Cardiac muscle cell (in vitro differentiated cells and primary cell): Measurements from ENCODE around the gene CASR. TPM values are rescaled to one million over a fixed set of nuclear protein-coding genes. Genes with fewer than 3 reads are reported as not detected.

Experiments used
- DNase-seq, 2 donors: peaks; one replicate each; pipeline versions ENCODE4 v3.0.0 to v3.0.0-alpha.2; 2010 to 2017; ENCODE audit warnings: low read depth in 1 of 2, low spot score in 1 of 2
- H3K27ac ChIP-seq: fragments of 200-600 bp; sonication (generic); 2 replicates; pipeline ENCODE4 v1.5.1; 2016
- H3K27me3 ChIP-seq: fragments of 200-600 bp; sonication (generic); 2 replicates; pipeline ENCODE4 v1.6.0; 2016; ENCODE audit warnings: control low read depth
- H3K36me3 ChIP-seq: fragments of 200-600 bp; sonication (generic); 2 replicates; pipeline ENCODE4 v1.5.1; 2016; ENCODE audit warnings: control low read depth
- H3K4me1 ChIP-seq: fragments of 200-600 bp; sonication (generic); 2 replicates; pipeline ENCODE4 v1.8.1; 2017; ENCODE audit warnings: low read depth, mild to moderate bottlenecking, mixed run types
- H3K4me3 ChIP-seq: fragments of 200-600 bp; sonication (generic); 2 replicates; pipeline ENCODE4 v1.5.1; 2016; ENCODE audit warnings: mild to moderate bottlenecking
- H3K9me3 ChIP-seq: fragments of 200-600 bp; sonication (generic); 2 replicates; pipeline ENCODE4 v1.5.1; 2017; ENCODE audit warnings: low read depth, mild to moderate bottlenecking, control low read depth
- CTCF ChIP-seq: IDR thresholded peaks from 2 replicates; pipeline ENCODE4 v1.5.1; 2012; ENCODE audit warnings: low read depth, mild to moderate bottlenecking, low read length
- polyA plus RNA-seq: library from polyadenylated mRNA; unstranded; fragments of >200 nt; fragmentation: Nextera tagmentation; extraction: Ambion mirVana; gene quantifications from 2 replicates; pipeline ENCODE4 v1.2.1, GENCODE V29; 2016
- total RNA-seq: library from RNA; depleted of rRNA; stranded (reverse); fragments of >200 nt; gene quantifications from 2 replicates; pipeline ENCODE4 v1.2.3, GENCODE V29; 2016

CASR gene
- total and polyA plus RNA-seq, 2 experiments from 2014 or later = 0.06 TPM; not detected in 1

GRCh38 chr3:122314228-122314876 is 130.9 kb downstream of the CASR start:
- TF ChIP-seq CTCF = no peak
- Histone ChIP-seq H3K4me3 (no peak overlapping the region), H3K4me1 (no peaks in the 10 kb centered on the region), H3K36me3 (no peaks in the 10 kb centered on the region), H3K27me3 (no peaks in the 10 kb centered on the region), H3K27ac (no peak overlapping the region), H3K9me3 (no peaks in the 10 kb centered on the region)
- DNase-seq = no peak

GRCh38 chr3:122315619-122316018 is 132.2 kb downstream of the CASR start:
- Histone ChIP-seq H3K9me3 (no peaks in the 10 kb centered on the region), H3K4me3 (no peak overlapping the region), H3K27ac (no peak overlapping the region), H3K36me3 (no peaks in the 10 kb centered on the region), H3K27me3 (no peaks in the 10 kb centered on the region), H3K4me1 (no peaks in the 10 kb centered on the region)
- no peak for TF ChIP-seq CTCF
- no peak for DNase-seq

GRCh38 chr3:122316368-122316767 is 132.9 kb downstream of the CASR start:
- no peak overlapping the region for H3K27ac ChIP-seq
- TF ChIP-seq CTCF = no peak
- H3K4me1 ChIP-seq = no peaks in the 10 kb centered on the region
- H3K36me3 ChIP-seq = no peaks in the 10 kb centered on the region
- H3K4me3 ChIP-seq = no peak overlapping the region
- no peaks in the 10 kb centered on the region for H3K9me3 ChIP-seq
- no peaks in the 10 kb centered on the region for H3K27me3 ChIP-seq
- DNase-seq = no peak

GRCh38 chr3:122318620-122319019 is 135.2 kb downstream of the CASR start:
- no peaks in the 10 kb centered on the region for H3K36me3 ChIP-seq
- H3K4me3 ChIP-seq = no peak overlapping the region
- H3K27me3 ChIP-seq = no peaks in the 10 kb centered on the region
- no peaks in the 10 kb centered on the region for H3K4me1 ChIP-seq
- H3K27ac ChIP-seq = no peak overlapping the region
- no peaks in the 10 kb centered on the region for H3K9me3 ChIP-seq
- TF ChIP-seq CTCF = no peak
- DNase-seq = no peak

DNA sequence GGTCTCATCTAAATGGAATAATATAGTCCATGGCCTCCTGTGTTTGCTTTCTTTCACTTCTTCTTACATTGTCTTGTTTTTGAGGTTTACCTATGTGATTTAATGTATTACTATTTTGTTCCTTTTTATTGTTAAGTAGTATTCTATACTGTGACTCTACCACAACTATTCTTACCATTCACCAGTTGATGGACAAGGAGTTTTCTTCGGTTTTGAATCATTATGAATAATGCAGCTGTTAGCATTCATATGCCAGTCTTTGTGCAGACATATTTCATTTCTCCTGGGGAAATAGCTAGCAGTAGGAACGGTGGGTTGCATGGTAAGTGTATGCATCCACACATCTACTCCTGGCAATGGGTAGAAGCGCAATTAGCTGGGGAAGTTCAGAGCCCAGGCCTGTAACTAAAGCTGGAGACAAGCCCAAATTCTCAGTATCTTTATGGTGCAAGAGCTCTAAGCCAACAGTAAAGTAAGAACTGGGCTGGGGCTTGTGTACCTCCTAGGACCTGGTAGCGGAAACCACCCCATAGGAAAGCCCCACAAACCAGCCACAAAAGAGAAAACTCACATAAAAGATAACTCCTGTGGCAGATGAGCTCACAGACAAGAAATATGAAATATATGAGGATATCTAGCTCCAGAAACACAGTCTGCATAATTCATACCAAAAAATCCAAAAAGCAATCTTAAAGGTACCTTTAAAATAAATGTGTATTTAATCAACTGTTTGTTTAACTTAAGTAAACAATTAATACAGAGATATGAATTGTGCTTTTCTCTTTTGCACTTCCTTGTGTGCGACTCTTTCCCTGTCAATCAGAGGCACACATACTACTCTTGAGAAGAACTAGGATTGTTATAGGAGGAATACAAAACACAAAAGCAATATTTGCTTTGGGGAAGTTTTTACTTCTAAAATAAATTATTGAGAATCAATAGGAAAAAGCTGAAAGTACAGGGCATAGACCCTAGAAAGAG is 138.9 kb downstream of the CASR start:
- no peaks in the 10 kb centered on the region for H3K36me3 ChIP-seq
- H3K27me3 ChIP-seq = no peaks in the 10 kb centered on the region
- no peaks in the 10 kb centered on the region for H3K4me1 ChIP-seq
- DNase-seq = no peak
- H3K27ac ChIP-seq = no peak overlapping the region
- no peaks in the 10 kb centered on the region for H3K9me3 ChIP-seq
- no peak for TF ChIP-seq CTCF
- no peak overlapping the region for H3K4me3 ChIP-seq
